Loucy (cell line): Measurements from ENCODE around the gene KDM7A.

Source experiments
- CTCF ChIP-seq: fragments of 200-600 bp; sonication (generic); conservative IDR thresholded peaks from 2 replicates; pipeline ENCODE4 v1.5.1; 2014; ENCODE audit warnings: mild to moderate bottlenecking, antibody characterized with exemption, low read length
- EZH2phosphoT487 ChIP-seq: fragments of 200-600 bp; IDR thresholded peaks from 2 replicates; pipeline ENCODE4 v1.6.1; 2018; ENCODE audit warnings: antibody characterized with exemption, mild to moderate bottlenecking, moderate library complexity, borderline replicate concordance

GRCh38 chr7:140213684-140214074 lies 36.9 kb upstream of the KDM7A start:
- TF ChIP-seq CTCF (no peak), EZH2phosphoT487 (no peak)
